NCI-H510A (cell line): Measurements from ENCODE around the gene CHAC2.
A peak's percentile ranks its signal among the peaks of the same experiment; 100 is the strongest.
"Not testable (repeated sequence)": the region's sequence is repeated elsewhere in the genome, so short reads cannot be mapped to it uniquely, and the experiment has no call there.

ENCODE experiments used
- DNase-seq: peaks from one replicate; lab custom pipeline; 2025; lab: John Stamatoyannopoulos, UW

Gene CHAC2

GRCh38 chr2:53767405-53768241, at the start of gene CHAC2:
CHAC2 (plus strand) TSS chr2:53767804; CDS start chr2:53767887, 83 bp downstream.
- peak; percentile 68 for DNase-seq

GRCh38 chr2:53720944-53721343, 46.7 kb upstream of the CHAC2 start:
- DNase-seq = not testable (repeated sequence)

- DNase-seq = no peak
Observed at GRCh38 chr2:53724536-53724935, 43.1 kb upstream of the CHAC2 start.

- no peak for DNase-seq
Observed at GRCh38 chr2:53725662-53726061, 41.9 kb upstream of the CHAC2 start.

- DNase-seq = no peak
Observed at GRCh38 chr2:53727921-53728320, 39.7 kb upstream of the CHAC2 start.

GRCh38 chr2:53729143-53729762, 38.4 kb upstream of the CHAC2 start:
- DNase-seq = no peak

- DNase-seq = no peak
Observed at GRCh38 chr2:53737091-53737490, 30.5 kb upstream of the CHAC2 start.

GRCh38 chr2:53739032-53739431, 28.6 kb upstream of the CHAC2 start:
- no peak for DNase-seq

- DNase-seq = no peak
Observed at GRCh38 chr2:53740170-53740569, 27.4 kb upstream of the CHAC2 start.

- no peak for DNase-seq
Observed at GRCh38 chr2:53744395-53745065, 23.1 kb upstream of the CHAC2 start.

- DNase-seq = no peak
Observed at GRCh38 chr2:53750041-53750768, 17.4 kb upstream of the CHAC2 start.

GRCh38 chr2:53751728-53752127, 15.9 kb upstream of the CHAC2 start:
- no peak for DNase-seq

- DNase-seq = no peak
Observed at GRCh38 chr2:53752385-53752784, 15.2 kb upstream of the CHAC2 start.

- DNase-seq = no peak
Observed at GRCh38 chr2:53753041-53753440, 14.6 kb upstream of the CHAC2 start.

- DNase-seq = no peak
Observed at GRCh38 chr2:53755121-53755520, 12.5 kb upstream of the CHAC2 start.

GRCh38 chr2:53756644-53757043, 11.0 kb upstream of the CHAC2 start:
- DNase-seq = no peak

GRCh38 chr2:53757206-53757605, 10.4 kb upstream of the CHAC2 start:
- DNase-seq = not testable (repeated sequence)

- no peak for DNase-seq
Observed at GRCh38 chr2:53765767-53766166, 1.8 kb upstream of the CHAC2 start.

GRCh38 chr2:53768242-53768542, 588 bp downstream of the CHAC2 start:
- no peak for DNase-seq

- no peak for DNase-seq
Observed at GRCh38 chr2:53769318-53769945, 1.8 kb downstream of the CHAC2 start.

GRCh38 chr2:53770264-53770663, 2.7 kb downstream of the CHAC2 start:
- no peak for DNase-seq

- DNase-seq = no peak
Observed at GRCh38 chr2:53777134-53777533, 9.5 kb downstream of the CHAC2 start.
